Tibial nerve (tissue), 4 donors: ENCODE results near the gene TUBGCP6. TPM values are rescaled to one million over a fixed set of nuclear protein-coding genes. Genes with fewer than 3 reads are reported as not detected.

Source experiments
- DNase-seq, 2 donors: peaks; one replicate each; pipeline ENCODE4 v3.0.0-alpha.2; 2019; ENCODE audit warnings: low spot score in 2 of 2
- H3K27ac ChIP-seq, 4 donors: fragments of 200-600 bp; sonication (generic) in 3 of 4; one replicate each; pipeline ENCODE4 v1.5.1; 2017 to 2019; ENCODE audit warnings: mild to moderate bottlenecking in 1 of 4
- H3K27me3 ChIP-seq, 2 donors: fragments of 200-600 bp; sonication (generic) in 1 of 2; one replicate each; pipeline versions ENCODE4 v1.5.1 to v1.6.0; 2017 to 2019
- H3K36me3 ChIP-seq, 3 donors: fragments of 200-600 bp; sonication (generic); one replicate each; pipeline ENCODE4 v1.5.1; 2018 to 2019
- H3K4me1 ChIP-seq, 4 donors: fragments of 200-600 bp; sonication (generic) in 3 of 4; one replicate each; pipeline ENCODE4 v1.5.1; 2017 to 2019
- H3K4me3 ChIP-seq, 4 donors: fragments of 200-600 bp; sonication (generic) in 3 of 4; one replicate each; pipeline ENCODE4 v1.5.1; 2017 to 2019; ENCODE audit warnings: mild to moderate bottlenecking in 1 of 4, moderate library complexity in 1 of 4
- H3K9me3 ChIP-seq, 4 donors: fragments of 200-600 bp; sonication (generic) in 3 of 4; one replicate each; pipeline ENCODE4 v1.5.1; 2017 to 2019
- EP300 ChIP-seq, 2 donors: sonication (generic); formaldehyde crosslinking; IDR thresholded peaks; one replicate each; pipeline ENCODE4 v1.6.1; 2017; ENCODE audit warnings: antibody characterized with exemption in 2 of 2, mild to moderate bottlenecking in 1 of 2
- POLR2A ChIP-seq, 2 donors: fragments of 450-650 bp; IDR thresholded peaks; one replicate each; pipeline ENCODE4 v1.6.1; 2017; ENCODE audit warnings: antibody characterized with exemption in 2 of 2, mild to moderate bottlenecking in 2 of 2, moderate library complexity in 2 of 2
- WGBS, 2 donors: methylation state at CpG; one replicate each; pipeline ENCODE4 v1.1.5; 2018; 5-methylcytosine and 5-hydroxymethylcytosine counted together
- total RNA-seq, 4 donors: library from RNA; depleted of rRNA; stranded (reverse); fragments of >200 nt; gene quantifications; one replicate each; pipeline ENCODE4 v1.1.0, GENCODE V29; 2016
- TF ChIP-seq, protein P1 (sequence below), 5 experiments: fragments of 200-600 bp in 3 of 5; fragments of 450-650 bp in 2 of 5; sonication (generic) in 3 of 5; IDR thresholded peaks; one replicate each; pipeline ENCODE4 v1.5.1; 2016 to 2019; ENCODE audit warnings: antibody characterized with exemption in 5 of 5, mild to moderate bottlenecking in 3 of 5, moderate library complexity in 2 of 5

TUBGCP6 gene
- total RNA-seq, 4 donors from 2014 or later: 72.2 to 127 (median 78.6) TPM

GRCh38 chr22:50201191-50202129 is 43.4 kb downstream of the TUBGCP6 start:
- 4 to 8% methylated on average over 24 to 31 of the region's 115 CpGs for WGBS, 2 donors
- peaks cover 0 to 48% (median 0%) of the 10 kb centered on the region in 3 donors for H3K36me3 ChIP-seq
- H3K27me3 ChIP-seq: no peaks in the 10 kb centered on the region
- no peaks in the 10 kb centered on the region for H3K9me3 ChIP-seq
- H3K4me3 ChIP-seq: peak overlapping the region; percentile 62 to 80 (median 70)
- no peak for DNase-seq
- TF ChIP-seq EP300 (IDR thresholded peaks at IDR 0.05) (no peak), POLR2A (IDR thresholded peaks at IDR 0.05) (no peak)
- TF ChIP-seq, protein P1, sequence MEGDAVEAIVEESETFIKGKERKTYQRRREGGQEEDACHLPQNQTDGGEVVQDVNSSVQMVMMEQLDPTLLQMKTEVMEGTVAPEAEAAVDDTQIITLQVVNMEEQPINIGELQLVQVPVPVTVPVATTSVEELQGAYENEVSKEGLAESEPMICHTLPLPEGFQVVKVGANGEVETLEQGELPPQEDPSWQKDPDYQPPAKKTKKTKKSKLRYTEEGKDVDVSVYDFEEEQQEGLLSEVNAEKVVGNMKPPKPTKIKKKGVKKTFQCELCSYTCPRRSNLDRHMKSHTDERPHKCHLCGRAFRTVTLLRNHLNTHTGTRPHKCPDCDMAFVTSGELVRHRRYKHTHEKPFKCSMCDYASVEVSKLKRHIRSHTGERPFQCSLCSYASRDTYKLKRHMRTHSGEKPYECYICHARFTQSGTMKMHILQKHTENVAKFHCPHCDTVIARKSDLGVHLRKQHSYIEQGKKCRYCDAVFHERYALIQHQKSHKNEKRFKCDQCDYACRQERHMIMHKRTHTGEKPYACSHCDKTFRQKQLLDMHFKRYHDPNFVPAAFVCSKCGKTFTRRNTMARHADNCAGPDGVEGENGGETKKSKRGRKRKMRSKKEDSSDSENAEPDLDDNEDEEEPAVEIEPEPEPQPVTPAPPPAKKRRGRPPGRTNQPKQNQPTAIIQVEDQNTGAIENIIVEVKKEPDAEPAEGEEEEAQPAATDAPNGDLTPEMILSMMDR (IDR thresholded peaks at IDR 0.05): no peak
- H3K4me1 ChIP-seq: peaks cover 0 to 49% (median 19%) of the 10 kb centered on the region in 4 donors
- peak overlapping the region in 3 of 4 donors; percentile 55 to 92 (median 90) for H3K27ac ChIP-seq

DNA sequence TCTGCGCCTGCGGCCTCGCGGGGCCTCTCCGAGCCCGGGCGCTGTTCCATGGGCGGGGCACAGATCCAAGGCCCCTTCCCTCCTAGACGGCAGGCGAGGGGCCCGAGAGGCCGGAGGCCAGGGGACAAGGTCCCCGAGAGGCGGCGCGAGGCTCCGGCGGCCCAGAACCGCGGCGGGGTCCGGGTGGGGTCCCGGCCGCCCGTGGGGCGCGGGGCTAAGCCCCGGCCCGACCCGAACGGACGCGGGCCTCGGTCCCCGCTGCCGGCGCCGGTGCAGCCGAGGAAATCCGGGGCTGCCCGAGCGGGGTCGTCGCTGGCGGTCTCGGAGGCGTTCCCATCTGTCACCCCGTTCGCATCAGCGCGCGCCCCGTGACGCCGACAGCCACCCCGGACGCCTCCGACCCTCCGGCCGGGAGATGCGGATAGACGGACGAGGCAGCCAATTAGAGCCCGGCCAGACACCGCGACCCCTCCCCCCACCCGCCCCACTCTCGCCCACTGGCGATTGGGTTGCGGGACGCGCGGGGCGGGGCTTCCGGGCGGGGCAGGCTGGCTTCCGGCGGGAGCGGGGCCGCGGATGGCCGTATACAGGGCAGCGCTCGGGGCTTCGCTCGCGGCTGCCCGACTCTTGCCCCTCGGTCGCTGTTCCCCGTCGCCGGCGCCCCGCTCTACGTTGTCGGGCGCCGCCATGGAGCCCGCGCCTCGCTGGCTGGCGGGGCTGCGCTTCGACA is 44.2 kb downstream of the TUBGCP6 start, which contains the start of gene SELENOO:
TSS of gene SELENOO (plus strand) at position 551 of the 730 bp plus-strand sequence. CDS start at position 577, 26 bp downstream.
- no peaks in the 10 kb centered on the region for H3K9me3 ChIP-seq
- 0 to 1% methylated on average over 23 to 55 of the region's 105 CpGs for WGBS, 2 donors
- H3K27me3 ChIP-seq: no peaks in the 10 kb centered on the region
- peaks cover 0 to 41% (median 19%) of the 10 kb centered on the region in 4 donors for H3K4me1 ChIP-seq
- peak; percentile 82 to 83 for DNase-seq
- peak; percentile 49 to 85 for TF ChIP-seq EP300 (IDR thresholded peaks at IDR 0.05)
- TF ChIP-seq, protein P1 (IDR thresholded peaks at IDR 0.05): no peak
- TF ChIP-seq POLR2A (IDR thresholded peaks at IDR 0.05): peak; percentile 56 to 90
- peak within 1 kb of the TSS; percentile 62 to 80 (median 70) for H3K4me3 ChIP-seq
- H3K36me3 ChIP-seq: peaks cover 0 to 48% (median 0%) of the 10 kb centered on the region in 3 donors
- H3K27ac ChIP-seq: peak within 1 kb of the TSS; percentile 69 to 92 (median 84)

GRCh38 chr22:50199829-50200460 is 44.9 kb downstream of the TUBGCP6 start:
- WGBS, 2 donors: 9 to 19% methylated on average over 14 to 29 of the region's 34 CpGs
- peak overlapping the region; percentile 69 to 92 (median 84) for H3K27ac ChIP-seq

DNA sequence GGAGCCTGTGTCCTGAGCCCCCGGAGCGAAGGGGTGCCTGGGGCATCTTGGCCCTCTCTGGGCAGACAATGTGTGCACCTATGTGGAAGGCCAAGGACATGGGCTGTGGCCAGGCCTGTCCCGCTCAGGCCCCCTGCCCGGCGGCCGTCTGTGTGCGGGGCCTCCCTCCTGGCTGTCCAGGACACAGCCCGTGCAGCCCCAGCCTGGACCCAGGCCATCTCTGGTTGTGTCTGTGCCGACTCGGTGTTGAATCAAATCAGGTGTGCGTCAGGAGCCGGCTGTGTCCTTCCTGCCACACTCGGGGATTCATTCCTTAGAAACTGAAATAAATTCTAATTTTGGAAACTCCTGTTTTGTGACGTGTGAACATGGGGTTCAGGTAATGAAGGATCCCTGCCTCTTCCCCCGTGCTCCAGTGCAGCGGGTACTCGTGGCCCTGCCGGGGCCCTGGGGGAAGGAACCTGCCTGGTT is 45.5 kb downstream of the TUBGCP6 start:
- Histone ChIP-seq H3K4me3 (no peak overlapping the region), H3K27ac (peak overlapping the region in 2 of 4 donors; percentile 78 to 90)

More at GRCh38 chr22:50199829-50200460, 44.9 kb downstream of the TUBGCP6 start:
- DNase-seq: no peak
- TF ChIP-seq, protein P1 (IDR thresholded peaks at IDR 0.05): no peak
- no peak for TF ChIP-seq EP300 (IDR thresholded peaks at IDR 0.05)
- TF ChIP-seq POLR2A (IDR thresholded peaks at IDR 0.05): no peak
- peak overlapping the region; percentile 57 to 80 (median 70) for H3K4me3 ChIP-seq
- peaks cover 0 to 51% (median 0%) of the 10 kb centered on the region in 3 donors for H3K36me3 ChIP-seq
- peaks cover 0 to 34% (median 19%) of the 10 kb centered on the region in 4 donors for H3K4me1 ChIP-seq
- H3K27me3 ChIP-seq: no peaks in the 10 kb centered on the region
- no peaks in the 10 kb centered on the region for H3K9me3 ChIP-seq

More for the DNA sequence above, 45.5 kb downstream of the TUBGCP6 start:
- 70 to 86% methylated on average over 18 of the region's 18 CpGs for WGBS, 2 donors
- Histone ChIP-seq H3K9me3 (no peaks in the 10 kb centered on the region), H3K27me3 (no peaks in the 10 kb centered on the region), H3K4me1 (peaks cover 0 to 27% (median 19%) of the 10 kb centered on the region in 4 donors), H3K36me3 (peaks cover 0 to 58% (median 4%) of the 10 kb centered on the region in 3 donors)
- no peak for DNase-seq
- no peak for TF ChIP-seq POLR2A (IDR thresholded peaks at IDR 0.05)
- TF ChIP-seq, protein P1 (IDR thresholded peaks at IDR 0.05): no peak
- no peak for TF ChIP-seq EP300 (IDR thresholded peaks at IDR 0.05)
